HL-60/S4 (cell line): ENCODE measurements around the gene PTGDR2.
"Not testable (repeated sequence)": the region's sequence is repeated elsewhere in the genome, so short reads cannot be mapped to it uniquely, and the experiment has no call there.

ENCODE experiments used
- in situ Hi-C: fragments of 300-500 bp; cut with MboI; formaldehyde crosslinking; loops from 2 replicates; pipeline ENCODE4 v1.14.3; 2022; ENCODE audit warnings: low sequenced_read_pairs

The PTGDR2 gene

DNA sequence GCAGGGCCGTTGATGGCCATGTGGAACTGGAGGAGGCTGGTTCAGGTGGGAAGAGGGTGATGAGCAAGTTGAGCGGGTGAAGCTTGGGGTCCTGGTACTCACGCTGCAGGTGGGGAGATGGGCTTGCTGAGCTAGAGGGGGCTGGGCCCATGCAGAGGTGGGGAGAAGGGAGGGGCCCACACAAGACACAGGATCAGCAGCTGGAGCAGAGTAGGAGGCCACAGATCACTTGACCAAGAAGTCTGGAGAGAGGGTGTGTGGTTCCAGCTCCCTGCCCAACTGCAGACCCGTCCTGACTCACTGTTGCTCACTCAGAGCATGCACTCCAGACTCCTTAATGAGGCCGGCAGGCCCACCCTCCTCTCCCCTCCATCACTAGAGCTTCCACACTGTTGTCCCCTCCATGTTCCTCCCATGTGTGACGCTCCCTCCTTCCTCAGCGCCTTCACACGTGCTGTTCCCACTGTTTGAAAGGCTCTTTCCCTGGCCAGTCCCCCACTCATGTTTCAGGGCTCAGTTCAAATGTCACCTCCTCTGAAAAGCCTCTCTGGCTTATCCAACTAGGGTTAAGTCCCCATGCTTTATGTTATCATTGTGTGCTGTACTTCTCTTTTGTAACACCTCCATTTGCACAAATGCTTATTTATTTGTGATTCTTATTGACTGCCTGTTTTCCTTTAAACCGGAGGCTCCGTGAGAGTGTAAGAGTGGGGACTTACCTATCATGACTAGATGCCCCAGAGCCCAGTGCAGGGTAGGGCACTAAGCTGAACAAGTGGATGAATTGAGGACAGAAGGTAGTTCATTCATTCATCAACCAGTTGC, 11.5 kb downstream of the PTGDR2 start:
- in situ Hi-C loops, result loop anchor here (25.0 kb wide), 1 partner anchor 343 kb away; no protein-coding TSS in a partner anchor

DNA sequence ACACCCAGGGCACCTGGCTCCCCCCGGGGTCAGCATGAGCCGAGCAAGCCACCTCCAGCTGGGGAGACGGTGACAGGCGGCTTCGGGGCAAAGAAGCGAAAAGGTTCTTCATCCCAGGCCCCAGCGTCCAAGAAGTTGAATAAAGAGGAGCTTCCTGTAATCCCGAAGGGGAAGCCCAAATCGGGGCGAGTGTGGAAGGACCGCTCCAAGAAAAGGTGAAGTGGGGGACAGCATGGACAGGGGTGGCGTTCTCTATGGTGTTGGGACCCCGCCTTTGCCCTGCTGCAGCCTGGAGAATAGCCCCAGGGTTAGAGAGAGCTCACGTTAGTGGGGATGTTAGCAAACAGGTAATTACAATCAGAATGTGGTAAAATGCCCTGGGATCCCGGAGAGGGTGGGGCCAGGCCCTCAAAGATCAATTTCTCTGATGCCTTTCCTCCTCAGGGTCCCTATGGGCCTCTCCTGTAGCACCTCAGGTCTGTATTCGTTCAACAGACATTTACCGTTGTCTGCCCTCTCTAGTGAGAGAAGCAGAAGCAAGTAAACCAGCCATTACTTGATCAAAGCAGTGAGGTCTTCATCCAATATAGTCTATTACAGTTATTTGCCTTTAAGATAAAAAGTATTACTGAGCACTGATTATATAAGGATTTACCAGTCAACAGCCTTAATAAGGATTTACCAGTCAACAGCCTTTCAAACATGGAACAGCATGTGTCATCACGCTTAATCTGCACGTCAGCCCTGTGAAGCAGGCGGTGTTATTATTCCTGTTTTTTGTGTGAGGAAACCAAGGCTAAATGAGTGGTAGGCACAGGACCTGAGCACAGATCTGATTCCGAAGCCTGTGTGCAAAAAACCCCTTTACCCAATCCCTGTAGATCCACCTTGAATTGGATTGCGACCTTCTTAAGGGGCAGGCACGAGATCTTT, 12.8 kb downstream of the PTGDR2 start:
- in situ Hi-C loops, result loop anchor here (25.0 kb wide), 1 partner anchor 344 kb away; no protein-coding TSS in a partner anchor

DNA sequence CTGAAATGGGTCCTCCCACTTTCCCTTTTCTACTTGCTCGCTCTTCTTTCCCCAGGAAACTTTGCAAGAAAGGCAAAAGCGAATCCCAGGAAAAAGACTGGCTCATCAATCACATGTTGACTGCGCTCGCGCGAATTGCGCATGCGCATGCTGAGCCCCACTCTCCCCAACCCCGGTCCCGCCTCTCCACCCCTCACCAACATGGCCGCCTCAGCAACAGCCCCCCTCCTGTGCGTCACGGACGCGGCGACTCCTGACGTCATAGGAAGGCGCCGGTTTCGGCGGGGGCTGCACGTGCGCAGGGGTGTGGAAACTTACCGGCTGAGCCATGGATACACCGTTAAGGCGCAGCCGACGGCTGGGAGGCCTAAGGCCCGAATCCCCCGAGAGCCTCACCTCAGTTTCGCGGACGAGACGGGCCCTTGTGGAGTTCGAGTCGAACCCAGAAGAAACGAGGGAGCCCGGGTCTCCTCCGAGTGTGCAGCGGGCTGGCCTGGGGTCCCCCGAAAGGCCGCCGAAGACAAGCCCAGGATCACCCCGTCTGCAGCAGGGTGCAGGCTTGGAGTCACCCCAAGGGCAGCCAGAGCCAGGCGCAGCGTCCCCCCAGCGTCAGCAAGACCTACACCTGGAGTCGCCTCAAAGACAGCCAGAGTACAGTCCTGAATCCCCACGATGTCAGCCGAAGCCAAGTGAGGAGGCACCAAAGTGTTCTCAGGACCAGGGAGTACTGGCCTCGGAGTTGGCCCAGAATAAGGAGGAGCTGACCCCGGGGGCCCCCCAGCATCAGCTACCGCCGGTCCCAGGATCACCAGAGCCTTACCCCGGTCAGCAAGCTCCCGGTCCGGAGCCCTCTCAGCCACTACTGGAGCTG, 13.7 kb downstream of the PTGDR2 start, which contains the start of gene CCDC86:
CCDC86 (plus strand) TSS at position 317 of the 871 bp plus-strand sequence; CDS start at position 329, 12 bp downstream.
- in situ Hi-C loops, result loop anchor here (25.0 kb wide), 1 partner anchor 345 kb away; no protein-coding TSS in a partner anchor

DNA sequence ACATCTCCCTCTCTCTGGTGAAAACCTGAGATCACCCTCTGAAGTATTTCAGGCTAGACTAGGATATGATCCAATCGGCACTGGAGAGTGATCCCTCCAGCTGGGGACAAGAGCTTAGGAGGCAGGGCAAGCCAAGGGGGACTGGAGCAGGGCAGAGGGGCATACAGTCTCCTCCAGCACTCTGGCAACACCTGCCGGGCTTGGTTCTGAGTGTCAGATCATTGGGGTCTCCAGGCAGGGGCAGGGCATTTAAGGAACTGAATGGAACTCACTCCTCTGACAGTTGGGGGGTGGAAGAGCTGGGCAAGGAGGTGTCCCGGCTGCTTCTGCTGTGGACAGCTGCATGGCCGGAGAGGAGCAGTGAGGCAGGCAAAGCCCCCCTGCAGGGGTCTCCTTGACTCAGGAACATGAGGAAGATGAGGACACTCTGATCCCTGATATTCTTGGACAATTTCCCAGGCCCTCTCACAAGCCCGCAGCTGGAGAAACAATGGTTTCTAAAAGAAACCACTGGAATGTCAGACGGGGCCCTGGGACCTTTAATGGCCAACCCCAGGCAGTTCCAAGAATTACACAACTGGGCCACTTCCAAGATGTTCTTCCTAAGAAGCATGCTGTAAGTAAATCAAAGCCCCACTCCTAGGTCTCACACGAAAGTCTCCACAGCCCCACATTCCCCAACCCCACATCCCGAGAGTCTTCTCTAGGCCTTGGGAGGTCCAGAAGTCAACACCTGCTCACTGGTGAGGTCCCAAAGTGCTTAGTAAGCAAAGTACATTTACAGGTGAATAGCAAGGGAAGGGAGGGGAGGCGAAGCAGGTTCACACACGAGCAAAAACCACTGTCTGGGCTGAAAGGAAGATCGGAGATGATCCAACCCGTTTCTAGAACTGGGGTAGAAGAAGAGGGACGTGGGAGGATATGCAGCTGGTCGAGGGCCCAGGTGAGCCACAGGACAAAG, 15.0 kb downstream of the PTGDR2 start:
- in situ Hi-C loops, result loop anchor here (25.0 kb wide), 1 partner anchor 347 kb away; no protein-coding TSS in a partner anchor

DNA sequence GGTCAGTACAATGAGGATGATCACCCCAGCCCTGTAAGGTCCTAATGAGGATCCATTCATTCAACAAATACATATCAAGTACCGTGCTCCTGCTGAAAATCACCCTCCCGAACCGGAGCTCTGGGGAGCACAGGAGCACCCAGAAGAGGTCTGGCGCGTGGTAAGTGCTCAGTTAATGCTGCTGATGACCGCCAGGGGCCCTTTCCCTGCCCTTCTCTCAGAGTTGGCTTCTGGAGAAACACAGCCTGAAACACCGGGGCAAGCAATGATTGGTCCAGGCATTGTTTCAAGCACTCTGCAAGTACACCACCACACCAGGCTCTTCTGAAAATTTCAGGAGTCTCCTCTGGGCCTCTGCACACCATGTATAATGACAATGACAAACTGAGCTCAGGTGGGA, 17.6 kb downstream of the PTGDR2 start:
- in situ Hi-C loops, result loop anchor here (5.0 to 25.0 kb wide), 2 partner anchors 54 to 349 kb away; no protein-coding TSS in a partner anchor

DNA sequence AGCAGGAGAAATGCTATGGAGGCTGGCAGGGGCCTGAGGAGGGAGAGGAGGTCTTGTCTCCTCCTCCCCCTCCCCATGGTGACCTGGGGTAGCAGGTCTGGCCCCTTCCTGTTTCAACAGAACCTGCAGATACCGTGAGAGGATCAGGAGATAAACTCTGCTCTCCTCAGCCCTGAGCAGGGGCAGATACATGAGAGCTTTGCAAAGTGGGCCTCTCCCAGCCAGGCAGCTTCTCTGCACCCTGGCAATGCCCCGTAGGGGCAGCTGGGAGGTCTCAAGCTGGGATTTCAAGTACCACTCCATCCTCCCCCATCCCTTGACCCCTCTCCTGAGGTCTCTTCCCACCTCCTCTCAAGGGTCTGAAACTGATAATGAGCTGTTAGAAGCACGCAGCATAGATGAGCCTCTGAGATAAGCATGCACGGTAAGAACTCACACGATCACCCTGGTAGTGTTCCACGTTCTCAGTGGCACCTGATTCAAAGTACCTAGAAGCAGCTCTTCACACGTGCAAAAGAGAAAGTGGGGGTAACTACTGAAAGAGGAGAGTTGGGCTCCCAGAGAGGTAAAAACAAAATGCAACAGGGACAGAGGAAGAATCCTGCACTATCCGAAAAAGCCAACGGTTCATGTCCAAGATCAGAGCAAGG, 18.8 kb downstream of the PTGDR2 start:
- in situ Hi-C loops, result loop anchor here (5.0 to 25.0 kb wide), 2 partner anchors 55 to 350 kb away; no protein-coding TSS in a partner anchor

DNA sequence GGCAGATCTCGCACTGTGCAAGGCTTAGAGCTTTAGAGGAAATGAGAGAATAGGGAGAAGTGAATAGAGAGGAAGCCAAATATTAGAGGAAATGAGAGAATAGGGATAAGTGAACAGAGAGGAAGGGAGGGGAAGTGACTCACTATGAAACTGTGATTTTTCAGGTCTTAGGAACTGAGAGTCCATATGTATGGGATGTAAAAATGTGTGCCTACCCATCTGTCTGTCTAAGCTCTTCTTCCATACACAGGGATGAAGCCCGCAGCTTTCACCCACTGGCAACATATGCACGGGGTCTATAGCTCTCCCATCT, 20.3 kb downstream of the PTGDR2 start:
- in situ Hi-C loops, result loop anchor here (5.0 to 25.0 kb wide), 2 partner anchors 57 to 352 kb away; no protein-coding TSS in a partner anchor

DNA sequence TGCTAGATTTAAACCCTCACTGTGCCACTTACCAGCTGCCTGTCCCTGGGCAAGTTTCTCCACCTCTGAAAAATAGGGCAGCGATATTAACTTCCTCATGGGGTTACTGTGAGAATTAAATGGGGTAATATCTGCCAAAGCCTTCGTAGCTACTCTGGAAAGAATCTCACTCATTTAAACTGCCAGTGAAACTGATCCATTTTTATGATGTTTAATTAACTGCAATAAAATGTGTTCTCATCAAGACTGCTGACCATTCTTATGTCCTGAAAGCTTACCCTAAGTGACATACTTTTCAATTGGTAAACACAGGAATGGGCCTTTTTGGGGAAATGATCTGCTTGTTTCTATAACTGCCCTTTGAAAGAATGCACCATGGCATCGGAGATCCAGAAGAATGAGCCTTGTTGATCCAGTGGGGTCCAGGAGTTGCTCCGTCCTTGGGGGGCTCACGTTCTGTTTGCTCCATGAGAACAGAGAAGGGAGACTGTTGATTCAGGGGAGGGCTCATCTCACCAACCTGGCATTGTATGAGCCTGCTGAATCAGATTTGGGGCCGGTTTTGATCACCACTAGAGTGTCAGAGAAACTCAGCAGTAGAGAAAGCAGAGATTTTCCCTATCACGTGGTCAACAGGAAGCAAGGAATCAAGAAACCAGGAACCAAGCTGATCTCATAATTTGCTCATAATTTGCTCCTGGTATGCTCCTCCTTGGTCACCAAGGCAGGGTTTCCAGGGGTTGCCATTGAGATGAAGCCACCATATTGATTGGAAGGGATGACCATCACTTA, 20.8 kb downstream of the PTGDR2 start:
- in situ Hi-C loops, result loop anchor here (5.0 to 25.0 kb wide), 2 partner anchors 57 to 352 kb away; no protein-coding TSS in a partner anchor

DNA sequence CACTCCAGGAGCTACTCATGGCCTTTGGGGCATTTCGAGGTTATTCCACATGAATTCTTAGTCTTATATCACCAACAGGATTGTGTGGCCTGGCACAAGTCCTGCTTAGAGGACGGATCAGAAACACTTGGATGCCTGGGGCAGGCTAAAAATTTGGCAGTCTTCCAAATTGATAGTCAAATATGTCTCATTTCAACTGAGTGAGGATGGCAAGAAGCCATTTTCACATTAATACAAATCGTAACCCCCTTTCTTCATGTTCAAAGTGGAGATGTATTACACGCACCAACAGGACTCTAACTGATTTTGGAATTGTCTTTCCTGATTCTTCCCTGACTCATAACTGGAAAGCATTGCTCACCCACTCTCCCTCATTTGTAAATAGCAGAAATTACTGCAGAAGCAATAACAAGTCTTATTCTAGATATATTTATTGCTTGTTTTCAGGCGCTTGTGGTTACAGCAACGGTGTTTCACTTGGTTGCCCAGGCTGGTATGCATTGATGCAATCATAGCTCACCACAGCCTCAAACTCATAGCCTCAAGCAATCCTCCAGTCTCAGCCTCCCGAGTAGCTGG, 24.2 kb downstream of the PTGDR2 start:
- in situ Hi-C loops, result loop anchor here (25.0 kb wide), 1 partner anchor 356 kb away; no protein-coding TSS in a partner anchor

DNA sequence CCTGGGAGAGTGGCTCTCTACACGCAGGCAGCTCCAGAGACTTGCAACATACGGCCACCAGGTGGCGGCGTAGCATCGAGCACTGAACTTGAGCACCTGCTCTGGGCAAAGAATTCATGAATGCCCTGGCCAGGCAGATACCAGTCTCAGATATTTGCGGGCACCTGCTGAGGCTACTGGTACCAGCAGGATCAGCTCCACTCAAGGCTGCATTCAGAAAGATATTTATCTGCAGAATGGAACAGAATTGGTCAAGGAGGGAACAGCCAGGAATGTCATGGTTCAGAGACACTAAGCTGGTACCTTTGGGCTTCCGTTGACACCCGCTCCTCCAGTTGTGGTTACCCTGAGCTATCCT, 24.6 kb downstream of the PTGDR2 start:
- in situ Hi-C loops, result loop anchor here (25.0 kb wide), 1 partner anchor 356 kb away; no protein-coding TSS in a partner anchor

DNA sequence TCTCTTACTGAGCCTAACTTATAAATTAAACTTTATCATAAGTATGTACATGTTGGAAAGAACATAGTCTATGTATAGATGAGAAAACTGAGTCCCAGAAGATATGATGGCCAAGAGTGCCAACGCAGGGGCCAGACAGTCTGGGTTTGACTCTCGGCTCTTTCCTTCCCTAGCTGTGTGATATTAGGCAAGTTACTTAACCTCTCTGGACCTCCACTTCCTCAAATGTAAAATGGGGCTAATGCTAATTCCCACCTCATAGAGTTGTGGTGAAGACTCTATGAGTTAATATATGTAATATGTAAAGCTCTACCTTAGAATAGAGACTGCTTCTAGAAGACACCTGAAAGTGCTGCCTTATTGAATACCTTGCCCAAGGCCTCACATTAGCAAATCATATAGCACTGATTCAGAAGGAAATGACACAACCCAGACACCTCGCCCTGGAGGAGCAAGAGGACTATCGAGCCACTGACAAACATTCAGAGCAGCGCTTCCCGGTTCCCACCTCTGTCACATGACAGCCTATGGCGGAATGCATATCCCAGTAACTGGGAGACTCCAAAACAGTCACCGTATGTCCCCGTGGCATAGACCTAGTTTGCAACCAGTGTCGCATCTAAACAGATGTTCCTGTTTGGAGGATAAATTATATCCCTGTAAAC, 25.1 kb downstream of the PTGDR2 start:
- in situ Hi-C loops, result loop anchor here (25.0 kb wide), 1 partner anchor 357 kb away; no protein-coding TSS in a partner anchor

DNA sequence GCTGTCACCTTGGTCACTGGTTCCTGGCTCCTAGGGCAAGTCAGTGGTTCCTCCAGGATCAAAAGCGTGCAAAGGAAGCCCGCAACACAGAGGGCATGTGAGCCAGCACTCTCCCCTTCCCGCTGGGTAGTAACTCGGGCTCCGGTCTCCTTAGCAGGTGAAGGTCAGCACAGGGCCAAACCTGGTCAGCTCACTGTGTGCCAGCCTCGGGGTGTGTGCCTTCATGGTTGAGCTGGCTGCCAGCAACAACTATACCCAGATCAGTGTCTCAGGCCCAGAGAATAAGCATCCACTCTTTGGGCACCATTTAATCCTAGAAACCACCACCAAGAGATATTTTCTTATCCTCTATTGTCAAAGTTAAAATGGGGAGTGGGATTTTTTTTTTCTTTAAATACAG, 30.0 kb downstream of the PTGDR2 start:
- in situ Hi-C loops, result loop anchor here (25.0 kb wide), 1 partner anchor 362 kb away; no protein-coding TSS in a partner anchor

DNA sequence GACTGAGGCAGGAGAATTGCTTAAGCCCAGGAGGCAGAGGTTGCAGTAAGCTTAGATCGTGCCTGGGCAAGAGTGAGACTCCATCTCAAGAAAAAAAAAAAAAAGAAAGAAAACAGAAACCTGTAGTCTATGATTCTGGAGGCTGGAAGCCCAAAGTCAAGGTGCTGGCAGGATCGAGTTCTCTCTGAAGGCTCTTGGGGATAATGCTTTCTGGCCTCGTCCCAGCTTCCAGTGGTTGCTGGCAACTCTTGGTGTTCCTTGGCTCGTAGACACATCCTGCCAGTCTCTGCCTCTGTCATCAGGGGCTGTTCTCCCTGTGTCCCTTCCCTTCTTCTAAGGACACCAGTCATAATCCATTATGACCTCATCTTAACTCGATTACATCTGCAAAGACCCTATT, 30.6 kb downstream of the PTGDR2 start:
- in situ Hi-C loops, result loop anchor here (25.0 kb wide), 1 partner anchor 362 kb away; no protein-coding TSS in a partner anchor

DNA sequence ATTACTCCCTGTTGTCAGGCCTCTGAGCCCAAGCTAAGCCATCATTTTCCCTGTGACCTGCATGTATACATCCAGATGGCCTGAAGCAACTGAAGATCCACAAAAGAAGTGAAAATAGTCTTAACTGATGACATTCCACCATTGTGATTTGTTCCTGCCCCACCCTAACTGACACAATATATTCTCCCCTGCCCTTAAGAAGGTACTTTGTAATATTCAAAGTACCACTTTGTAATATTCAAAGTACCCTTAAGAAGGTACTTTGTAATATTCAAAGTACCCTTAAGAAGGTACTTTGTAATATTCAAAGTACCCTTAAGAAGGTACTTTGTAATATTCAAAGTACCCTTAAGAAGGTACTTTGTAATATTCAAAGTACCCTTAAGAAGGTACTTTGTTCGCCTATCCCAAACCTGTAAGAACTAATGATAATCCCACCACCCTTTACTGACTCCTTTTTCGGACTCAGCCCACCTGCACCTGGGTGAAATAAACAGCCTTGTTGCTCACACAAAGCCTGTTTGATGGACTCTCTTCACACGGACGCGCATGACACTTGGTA, 31.9 kb downstream of the PTGDR2 start:
- in situ Hi-C loops, result not testable (repeated sequence)

DNA sequence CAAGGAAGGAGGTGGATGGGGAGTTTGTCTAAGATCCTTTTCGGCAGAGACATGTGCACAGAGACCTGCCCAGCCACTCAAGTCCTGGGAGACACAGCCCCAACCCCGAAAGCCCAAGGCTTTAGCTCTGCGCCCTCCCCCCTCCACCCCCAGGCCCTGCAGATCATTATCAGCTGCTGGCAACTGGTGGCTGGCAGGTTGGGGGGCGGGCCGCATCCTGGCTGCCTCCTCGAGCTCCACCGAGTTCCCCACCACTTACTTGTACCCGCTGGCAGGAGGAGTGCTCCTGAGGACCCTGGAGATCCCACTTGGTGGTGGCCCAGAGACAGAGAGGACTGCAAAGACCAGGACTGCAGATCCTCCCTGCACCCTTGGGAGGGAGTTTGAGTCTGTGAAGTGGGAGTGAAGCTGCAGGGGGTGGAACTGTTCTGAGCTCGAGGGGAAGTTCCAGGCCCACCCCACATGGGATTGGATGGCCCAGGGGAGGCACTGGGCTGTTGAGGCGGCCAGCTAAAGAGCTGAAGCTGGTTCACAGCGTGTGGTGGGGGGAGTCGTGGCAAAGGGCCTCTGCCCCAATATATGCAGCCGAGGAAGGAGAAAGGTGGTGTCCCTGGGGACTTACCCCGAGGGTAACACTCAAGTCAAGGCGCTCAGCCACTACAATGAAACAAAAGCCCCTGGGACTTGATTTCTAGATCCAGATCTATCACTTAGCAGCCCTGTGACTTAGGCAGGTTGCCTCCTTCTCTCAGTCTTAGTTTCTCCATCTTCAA, 33.7 kb downstream of the PTGDR2 start:
- in situ Hi-C loops, result no loop called here

DNA sequence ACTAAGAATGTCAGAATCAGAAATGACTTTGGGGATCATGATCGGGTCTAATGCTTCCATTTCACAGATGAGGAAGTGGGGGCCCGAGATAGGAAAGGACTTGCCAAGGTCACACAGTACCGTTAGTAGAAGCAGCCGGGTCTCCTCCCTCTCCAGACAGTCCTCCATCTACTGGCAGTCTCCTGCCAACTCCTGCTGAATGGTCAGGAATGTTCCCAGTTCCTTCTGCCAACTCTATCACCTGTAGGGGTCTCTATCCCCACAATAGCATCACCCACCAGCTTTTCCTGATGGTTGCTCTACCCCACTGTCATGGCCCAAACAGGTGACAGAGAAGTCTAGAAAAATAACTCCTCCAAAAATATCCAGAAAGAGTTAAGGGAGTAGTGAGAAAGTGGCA, 37.7 kb downstream of the PTGDR2 start:
- in situ Hi-C loops, result no loop called here
